Measurements from ENCODE around the gene ANK2. TPM values are rescaled to one million over a fixed set of nuclear protein-coding genes. Genes with fewer than 3 reads are reported as not detected.

The ANK2 gene
- total RNA-seq, 6 experiments from 2014 or later: 1.4 to 9.0 (median 2.3) TPM

DNA sequence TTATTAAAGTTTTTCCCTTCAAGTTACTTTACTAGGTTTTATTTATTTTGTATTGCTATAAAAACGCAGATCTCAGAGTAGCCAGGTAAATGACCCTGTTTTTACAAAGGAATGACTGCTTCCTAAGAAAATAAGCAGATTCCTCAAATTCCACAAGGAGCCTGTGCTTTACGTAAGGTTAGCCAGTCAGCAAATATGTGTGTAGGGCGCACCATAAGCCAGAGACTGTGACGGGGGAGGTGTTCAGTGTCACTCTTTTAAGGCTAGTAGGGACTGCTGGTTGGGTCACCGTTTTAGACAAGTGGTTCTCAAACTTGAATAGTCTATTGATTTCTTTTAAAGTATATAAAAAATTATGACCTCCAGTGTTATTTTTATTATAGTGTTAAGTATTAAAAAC, 119.9 kb downstream of the ANK2 start:
- no peak for DNase-seq
- Mint-ChIP-seq H3K36me3 (ENCODE audit: low read depth) (no peaks in the 10 kb centered on the region), H3K27ac (no peak overlapping the region), H3K4me3 (no peak overlapping the region), H3K9me3 (no peaks in the 10 kb centered on the region), H3K4me1 (ENCODE audit: low read depth) (peaks cover 5% of the 10 kb centered on the region; the same call in 1 of the 2 replicates), H3K27me3 (ENCODE audit: insufficient read depth) (peaks cover under 1% of the 10 kb centered on the region)
- no peak for TF ChIP-seq CTCF (IDR thresholded peaks at IDR 0.05)

DNA sequence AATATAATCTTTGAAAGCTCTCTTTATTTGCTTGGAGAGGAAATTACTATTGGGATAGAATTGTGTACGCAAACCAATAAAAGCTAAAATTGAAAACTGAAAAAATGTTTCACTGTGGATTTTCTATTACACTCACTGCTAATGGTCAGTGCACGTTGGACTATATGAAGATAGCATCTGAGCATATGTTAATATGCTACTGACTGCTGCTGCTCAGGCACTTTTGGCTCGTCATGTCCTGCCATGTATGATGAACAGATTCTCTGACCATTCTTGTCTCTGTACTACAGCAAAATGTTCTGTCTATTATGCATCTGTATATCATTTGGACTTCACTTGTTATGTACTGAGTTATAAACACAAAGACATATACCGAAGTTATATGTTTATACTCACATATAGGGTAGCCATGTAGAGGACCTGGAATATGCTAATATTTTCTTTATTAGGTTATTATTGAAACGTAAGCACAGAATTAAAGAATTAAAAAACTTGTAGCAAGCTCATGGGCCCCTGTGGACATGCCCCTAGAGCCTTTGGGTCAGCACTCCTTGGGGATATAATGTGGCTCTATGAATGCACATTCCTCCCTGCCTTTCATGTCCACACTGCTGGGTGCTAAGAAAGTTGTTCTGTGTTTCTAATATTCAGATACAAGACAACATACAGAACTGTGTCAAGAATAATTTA, 120.8 kb downstream of the ANK2 start:
- DNase-seq: no peak
- TF ChIP-seq CTCF (IDR thresholded peaks at IDR 0.05): no peak
- Mint-ChIP-seq H3K9me3 (no peaks in the 10 kb centered on the region), H3K27me3 (ENCODE audit: insufficient read depth) (no peaks in the 10 kb centered on the region; the same call in 1 of the 2 replicates), H3K27ac (no peak overlapping the region), H3K4me1 (ENCODE audit: low read depth) (peaks cover 5% of the 10 kb centered on the region; the same call in 1 of the 2 replicates), H3K36me3 (ENCODE audit: low read depth) (no peaks in the 10 kb centered on the region), H3K4me3 (no peak overlapping the region)

GRCh38 chr4:113170805-113171468, 121.5 kb downstream of the ANK2 start:
- DNase-seq: no peak
- no peaks in the 10 kb centered on the region for H3K9me3 Mint-ChIP-seq
- no peak overlapping the region for H3K27ac Mint-ChIP-seq
- TF ChIP-seq CTCF (IDR thresholded peaks at IDR 0.05): no peak
- peaks cover 5% of the 10 kb centered on the region; the same call in 1 of the 2 replicates for H3K4me1 Mint-ChIP-seq (ENCODE audit: low read depth)
- no peaks in the 10 kb centered on the region; the same call in 1 of the 2 replicates for H3K27me3 Mint-ChIP-seq (ENCODE audit: insufficient read depth)
- no peaks in the 10 kb centered on the region for H3K36me3 Mint-ChIP-seq (ENCODE audit: low read depth)
- H3K4me3 Mint-ChIP-seq: no peak overlapping the region

DNA sequence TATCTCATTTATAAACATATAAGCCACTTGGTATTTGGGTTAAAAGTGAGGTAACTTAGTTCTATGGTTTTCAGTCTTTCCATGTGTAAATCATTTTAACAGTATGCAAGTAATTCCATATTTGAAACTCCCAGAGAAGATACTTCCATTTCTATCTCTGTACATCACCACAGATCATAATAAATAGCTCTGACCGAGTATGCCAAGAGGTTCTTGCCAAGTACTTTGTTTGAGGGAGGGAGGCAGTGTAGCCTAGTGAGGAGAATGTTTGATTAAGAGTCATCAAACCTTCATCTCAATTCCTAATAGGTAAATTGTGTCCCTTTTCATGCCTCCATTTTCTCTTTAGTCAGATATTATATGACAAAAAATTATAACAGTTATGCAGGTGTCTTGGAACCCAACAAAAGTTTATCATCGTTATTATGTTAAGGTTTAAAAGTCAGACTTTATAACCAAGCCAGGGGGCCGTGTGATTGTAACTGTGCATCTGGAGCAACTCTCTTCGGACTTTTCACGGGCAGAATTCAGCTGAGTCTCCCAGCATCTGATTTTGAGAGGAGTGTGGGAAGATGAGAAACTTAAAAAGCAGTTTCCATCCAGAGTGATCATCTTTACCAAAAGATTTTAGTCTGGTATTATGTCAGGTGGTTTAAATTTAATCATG, 123.8 kb downstream of the ANK2 start:
- TF ChIP-seq CTCF (IDR thresholded peaks at IDR 0.05): no peak
- Mint-ChIP-seq H3K36me3 (ENCODE audit: low read depth) (no peaks in the 10 kb centered on the region), H3K4me1 (ENCODE audit: low read depth) (peaks cover 5% of the 10 kb centered on the region; the same call in 1 of the 2 replicates), H3K4me3 (no peak overlapping the region), H3K27ac (no peak overlapping the region), H3K9me3 (no peaks in the 10 kb centered on the region), H3K27me3 (ENCODE audit: insufficient read depth) (no peaks in the 10 kb centered on the region; the same call in 1 of the 2 replicates)
- DNase-seq: no peak

DNA sequence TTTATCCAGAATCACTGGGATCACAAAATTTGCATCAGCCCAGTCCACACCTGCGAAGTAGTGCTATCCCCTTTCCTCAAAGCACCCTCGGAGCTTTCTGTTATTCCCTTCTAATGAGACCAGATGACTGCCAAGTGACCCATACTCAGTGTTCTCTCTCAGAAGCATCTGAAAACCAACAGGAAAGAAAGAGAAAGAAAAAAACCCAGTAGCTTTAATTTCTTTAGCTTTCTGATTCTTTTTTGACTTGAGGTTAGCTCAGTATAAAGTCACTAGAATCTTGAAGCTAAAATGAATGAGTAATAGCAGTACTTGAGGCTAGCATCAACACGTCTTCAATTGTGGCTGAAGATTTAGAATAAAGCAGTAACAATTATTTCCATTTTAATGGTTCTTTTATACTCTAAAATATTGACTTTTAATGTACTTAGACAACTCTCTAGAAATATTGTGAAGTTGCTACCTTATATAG, 124.4 kb downstream of the ANK2 start:
- peaks cover 5% of the 10 kb centered on the region; the same call in 1 of the 2 replicates for H3K4me1 Mint-ChIP-seq (ENCODE audit: low read depth)
- no peaks in the 10 kb centered on the region for H3K9me3 Mint-ChIP-seq
- DNase-seq: no peak
- no peak for TF ChIP-seq CTCF (IDR thresholded peaks at IDR 0.05)
- no peak overlapping the region for H3K4me3 Mint-ChIP-seq
- H3K36me3 Mint-ChIP-seq (ENCODE audit: low read depth): no peaks in the 10 kb centered on the region
- no peaks in the 10 kb centered on the region; the same call in 1 of the 2 replicates for H3K27me3 Mint-ChIP-seq (ENCODE audit: insufficient read depth)
- no peak overlapping the region for H3K27ac Mint-ChIP-seq
